HPDE6-E6E7 (cell line): Measurements from ENCODE around the gene PADI2.
"Not testable (repeated sequence)": the region's sequence is repeated elsewhere in the genome, so short reads cannot be mapped to it uniquely, and the experiment has no call there.

Experiments used
- DNase-seq: peaks from one replicate; pipeline ENCODE4 v3.0.0; 2011; ENCODE audit warnings: missing footprints; ENCODE audit errors: extremely low spot score

Gene PADI2

DNA sequence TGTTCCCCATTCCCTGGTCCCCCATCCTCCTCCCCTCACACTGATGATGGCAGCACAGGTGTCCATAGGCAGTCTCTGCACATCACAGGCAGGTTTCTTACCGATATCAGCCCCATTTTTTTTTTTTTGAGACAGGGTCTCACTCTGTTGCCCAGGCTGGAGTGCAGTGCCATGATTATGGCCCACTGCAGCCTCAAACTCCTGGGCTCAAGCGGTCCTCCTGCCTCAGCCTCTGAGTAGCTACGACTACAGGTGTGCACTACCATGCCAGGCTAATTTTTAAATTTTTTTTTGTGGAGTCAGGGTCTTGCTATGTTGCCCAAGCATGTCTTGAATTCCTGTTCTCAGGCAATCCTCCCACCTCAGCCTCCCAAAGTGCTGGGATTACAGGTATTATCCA, 36.5 kb downstream of the PADI2 start:
- DNase-seq: no peak

DNA sequence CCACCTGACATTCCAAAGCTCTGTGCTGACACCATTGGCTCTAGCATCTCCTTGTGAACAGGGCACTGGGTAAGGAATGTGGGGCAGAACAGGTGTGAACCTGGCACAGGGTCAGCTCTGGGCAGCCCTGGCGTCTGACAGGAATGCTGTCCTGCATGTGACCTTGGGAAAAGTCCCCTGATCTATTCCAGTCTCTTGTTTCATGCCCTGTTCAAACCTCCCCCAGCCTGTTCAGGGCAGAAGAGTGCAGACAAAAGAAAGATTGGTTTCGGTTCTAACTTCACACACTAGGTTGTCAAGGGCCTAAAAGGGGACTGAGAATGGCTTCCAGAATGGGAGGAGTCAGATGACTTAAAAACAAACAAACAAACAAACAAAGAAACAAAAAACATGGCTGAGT, 37.8 kb downstream of the PADI2 start:
- no peak for DNase-seq

DNA sequence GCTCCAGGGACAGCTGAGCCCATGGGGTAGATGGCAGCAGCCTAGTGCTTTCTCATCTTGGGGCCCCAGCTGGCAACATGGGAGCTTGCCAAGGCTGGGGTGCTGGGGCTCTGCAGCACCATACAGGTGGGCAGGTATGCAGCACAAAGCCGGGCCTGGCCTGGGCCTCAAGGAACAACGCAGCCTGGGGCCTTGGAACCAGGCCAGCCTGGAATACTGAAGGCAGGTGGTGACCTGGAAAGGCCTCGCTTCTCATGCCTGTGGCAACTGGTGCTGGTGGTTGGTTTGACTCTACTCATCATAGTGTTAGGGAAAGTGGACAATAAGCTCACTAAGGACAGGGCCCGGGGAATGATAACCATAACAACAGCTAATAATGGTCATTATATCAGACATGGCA, 38.4 kb downstream of the PADI2 start:
- no peak for DNase-seq

DNA sequence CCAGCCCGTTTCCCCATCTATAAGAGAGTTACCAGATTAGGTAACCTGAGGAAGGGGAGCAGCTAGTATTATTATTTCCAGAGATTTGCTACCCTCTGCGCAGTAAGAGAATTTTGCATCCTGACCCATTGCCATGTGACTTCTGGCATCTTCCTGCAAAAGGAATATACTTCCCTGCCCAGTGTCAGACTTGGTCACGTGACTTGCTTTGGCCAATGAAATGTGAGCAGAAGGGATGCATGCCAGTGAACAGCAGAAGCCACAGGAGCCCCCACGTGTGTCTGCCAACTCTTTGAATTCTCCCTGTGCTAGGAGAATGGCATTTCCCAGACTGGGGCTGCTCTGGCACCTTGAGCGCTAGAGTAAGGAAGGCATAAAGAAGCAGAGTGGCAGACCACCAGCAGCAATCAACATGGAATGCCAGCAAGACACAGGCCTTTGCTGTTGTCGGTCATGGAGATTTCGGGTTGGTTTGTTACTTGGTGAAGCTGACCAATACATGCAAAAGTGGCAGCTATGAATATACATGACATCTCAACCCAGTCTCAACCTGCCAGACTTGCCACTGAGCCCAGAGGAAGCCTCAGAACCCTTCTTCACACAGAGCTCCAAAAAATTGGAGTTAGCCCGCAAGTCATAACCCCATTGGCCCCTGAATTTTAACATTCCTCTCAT, 39.0 kb downstream of the PADI2 start:
- DNase-seq: no peak

DNA sequence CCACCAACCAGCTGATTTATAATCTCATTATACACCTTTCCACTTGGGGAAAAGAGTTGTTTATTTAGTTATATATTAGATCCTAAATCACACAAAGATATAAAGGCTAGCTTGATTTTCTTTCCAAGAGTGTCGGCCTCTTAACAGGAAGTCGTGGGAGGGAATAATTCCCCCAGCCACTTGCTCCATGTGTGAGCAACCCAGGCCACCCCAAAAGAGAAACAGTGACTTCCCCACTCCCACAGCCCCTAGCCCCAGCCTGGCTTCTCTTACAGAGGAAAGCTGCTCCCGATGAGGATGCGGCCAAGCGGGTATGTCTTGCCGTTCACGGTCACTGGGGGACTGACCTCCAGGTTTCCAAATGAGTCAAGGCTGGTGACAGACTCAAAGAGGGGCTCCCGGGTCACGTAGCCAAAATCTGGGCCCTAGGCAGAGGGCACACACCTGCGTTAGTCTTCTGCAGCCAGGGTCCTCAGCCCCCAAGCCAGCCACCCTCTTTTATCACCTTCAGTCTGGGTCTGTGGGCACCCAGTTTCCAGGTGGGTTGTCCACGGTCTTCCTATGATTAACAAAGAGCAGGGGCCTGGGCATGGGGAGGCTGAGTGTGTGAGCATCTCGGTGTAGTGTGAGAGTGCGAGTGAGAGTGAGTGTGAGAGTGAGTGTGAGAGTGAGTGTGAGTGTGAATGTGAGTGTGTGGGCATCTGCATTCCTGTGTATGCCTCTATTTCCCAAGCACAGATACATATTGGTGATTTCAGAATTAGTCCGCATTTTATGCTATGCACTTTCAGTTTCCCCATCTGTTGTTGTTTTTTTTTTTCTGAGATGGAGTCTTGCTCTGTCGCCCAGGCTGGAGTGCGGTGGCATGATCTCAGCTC, 40.0 kb downstream of the PADI2 start:
- no peak for DNase-seq

DNA sequence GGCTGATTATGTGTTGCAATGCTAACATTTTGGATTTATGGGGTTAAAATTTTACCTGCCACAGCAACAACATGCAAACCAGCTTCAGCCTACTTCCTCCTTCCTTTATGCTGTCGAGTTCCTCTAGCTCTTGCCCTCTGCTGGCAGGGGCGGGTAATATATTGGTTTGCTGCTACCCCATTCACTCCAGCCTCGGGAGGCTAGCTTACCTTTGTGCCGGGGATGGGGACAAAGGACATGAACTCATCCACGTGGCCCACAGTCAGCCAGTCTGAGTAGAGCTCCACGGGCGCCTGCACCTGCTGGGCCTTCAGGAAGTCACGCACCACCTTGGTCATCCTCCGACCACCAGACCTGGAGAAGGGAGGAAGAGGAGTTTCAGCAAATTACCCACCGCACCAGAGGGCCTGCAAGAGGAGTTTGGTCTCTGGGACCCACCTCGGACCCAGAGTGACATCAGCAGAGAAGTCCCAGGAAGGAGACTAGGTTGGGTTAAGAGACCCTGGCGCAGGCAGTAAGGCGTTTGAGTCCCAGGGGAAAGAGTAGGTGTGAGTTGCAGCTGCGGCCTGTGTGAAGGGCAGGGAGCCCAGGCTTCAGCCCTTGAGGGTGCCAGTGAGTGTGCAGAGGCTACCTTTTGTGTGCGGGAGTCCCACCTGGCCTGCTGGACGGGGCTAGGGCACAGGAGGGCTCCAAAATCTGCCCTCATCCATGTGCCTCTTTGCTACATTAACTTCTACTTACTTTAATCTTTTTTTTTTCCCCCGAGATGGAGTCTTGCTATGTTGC, 43.6 kb downstream of the PADI2 start:
- peak; percentile 64 for DNase-seq

DNA sequence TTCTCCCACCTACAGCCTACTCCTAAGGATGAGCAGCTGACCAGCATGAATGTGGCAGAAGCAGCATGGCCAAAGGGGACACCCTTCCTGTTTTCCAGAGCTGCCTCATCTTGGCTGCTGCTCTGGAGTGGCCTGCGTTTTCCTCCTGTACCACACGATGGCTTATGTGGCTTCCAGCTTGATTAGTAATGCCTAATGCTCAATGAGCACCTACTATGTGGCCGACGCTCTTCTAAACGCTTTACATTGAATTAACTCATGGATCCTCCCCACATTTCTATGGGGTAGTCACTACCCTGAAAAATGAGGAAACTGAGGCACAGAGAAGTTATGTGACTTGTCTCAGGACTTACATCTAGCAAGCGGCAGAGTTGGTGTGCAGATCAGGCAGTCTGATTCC, 47.5 kb downstream of the PADI2 start:
- no peak for DNase-seq

DNA sequence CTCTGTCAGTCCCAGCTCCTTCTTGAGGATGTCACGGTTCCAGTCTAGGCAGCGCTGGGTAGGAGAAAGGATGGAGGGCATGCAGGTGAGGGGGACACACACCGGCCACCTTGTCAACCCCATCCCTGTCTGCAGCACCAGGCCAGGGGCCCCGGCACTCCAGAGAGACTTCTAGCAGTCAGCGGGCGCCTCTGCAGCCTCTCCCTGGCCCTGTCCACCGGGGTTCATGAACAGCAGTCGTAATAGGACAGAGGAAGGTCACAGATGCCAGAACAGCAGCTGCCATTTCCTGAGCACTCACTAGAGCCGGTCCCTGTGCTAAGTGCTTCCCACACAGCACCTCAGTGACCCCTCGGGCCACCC, 49.1 kb downstream of the PADI2 start:
- no peak for DNase-seq

DNA sequence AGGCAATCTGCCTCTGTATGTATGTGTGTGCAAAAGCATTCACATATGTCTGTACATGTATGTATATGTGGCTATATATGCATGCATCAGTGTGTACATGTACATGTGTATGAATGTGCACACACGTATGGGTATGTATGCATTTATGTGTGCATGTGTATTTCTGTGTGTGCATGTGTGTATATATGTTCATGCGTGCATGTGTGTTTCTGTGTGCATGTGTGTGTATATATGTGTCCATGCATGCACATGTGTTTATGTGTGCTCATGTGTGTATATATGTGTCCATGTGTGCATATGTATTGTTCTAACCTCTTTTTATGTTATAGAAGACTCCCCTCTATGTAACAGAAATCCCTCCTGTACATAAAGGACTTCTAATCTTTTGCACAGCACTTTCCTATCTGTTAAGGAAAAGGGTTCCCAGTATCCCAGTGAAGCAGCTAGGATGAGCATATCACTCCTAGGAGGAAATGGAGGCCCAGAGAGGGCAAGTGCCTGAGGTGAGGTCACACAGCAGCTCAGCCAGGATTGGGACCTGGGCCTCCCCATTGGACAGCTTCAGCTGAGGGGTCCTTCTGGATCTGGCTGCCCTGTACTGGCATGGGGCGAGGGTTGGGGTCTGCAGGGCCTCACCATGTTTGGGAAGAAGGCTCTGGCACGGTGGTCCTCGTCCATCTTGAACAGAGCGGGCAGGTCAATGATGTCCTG, 49.6 kb downstream of the PADI2 start:
- DNase-seq: no peak

DNA sequence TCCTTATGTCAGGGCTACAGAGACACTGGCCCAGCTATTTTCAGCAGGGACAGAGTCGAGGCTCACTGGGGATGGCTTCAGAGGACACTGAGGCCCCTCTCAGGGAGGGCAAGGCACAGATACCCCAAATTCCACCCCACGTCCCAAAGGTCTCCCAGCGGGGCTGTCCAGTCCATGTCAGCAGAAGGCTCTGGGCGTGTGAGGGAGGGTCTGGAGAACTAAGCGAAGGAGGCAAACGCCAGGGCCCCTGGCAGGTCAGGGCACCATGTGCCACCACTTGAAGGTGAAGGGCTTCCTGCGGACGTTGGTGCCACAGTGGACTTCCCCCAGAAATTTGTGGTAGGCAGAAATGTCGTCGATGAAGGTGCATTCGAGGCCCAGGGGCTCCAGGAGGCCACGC, 50.5 kb downstream of the PADI2 start:
- no peak for DNase-seq

DNA sequence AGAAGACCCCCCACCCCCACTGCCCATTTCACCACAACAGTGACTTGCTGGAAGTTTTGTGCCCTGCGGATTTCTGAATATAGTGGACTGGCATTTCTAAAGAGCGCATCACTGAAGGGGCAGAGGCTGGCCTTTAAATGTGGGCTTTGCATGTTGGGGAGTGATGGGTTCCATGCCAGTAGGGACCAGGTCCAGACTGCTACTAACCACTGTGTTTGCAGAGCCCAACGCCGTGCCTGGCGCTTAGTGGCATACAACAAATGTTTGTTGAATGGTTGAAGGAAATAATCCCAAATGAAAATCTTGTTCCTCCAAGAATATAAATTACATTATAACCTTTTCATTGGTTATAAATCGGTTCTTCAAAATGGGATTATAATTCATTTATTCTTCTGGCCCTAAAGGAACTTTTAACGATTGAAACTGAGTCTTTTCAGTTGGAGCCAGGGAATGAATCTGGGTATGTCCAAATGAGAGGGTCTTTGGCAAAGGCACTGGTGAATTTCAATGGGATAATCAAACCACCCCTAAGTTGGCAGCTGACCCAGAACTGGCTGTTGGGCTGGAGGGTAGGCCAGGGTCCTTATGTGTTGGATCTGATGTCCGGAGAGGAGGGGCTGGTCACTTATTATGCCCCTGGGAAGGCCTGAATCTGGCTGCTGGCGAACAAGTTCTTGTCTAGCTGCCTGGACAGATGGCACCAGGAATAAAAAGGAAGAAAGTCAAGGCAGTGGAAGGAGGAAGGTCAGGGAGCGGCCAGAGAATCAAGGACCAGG, 51.6 kb downstream of the PADI2 start:
- no peak for DNase-seq

DNA sequence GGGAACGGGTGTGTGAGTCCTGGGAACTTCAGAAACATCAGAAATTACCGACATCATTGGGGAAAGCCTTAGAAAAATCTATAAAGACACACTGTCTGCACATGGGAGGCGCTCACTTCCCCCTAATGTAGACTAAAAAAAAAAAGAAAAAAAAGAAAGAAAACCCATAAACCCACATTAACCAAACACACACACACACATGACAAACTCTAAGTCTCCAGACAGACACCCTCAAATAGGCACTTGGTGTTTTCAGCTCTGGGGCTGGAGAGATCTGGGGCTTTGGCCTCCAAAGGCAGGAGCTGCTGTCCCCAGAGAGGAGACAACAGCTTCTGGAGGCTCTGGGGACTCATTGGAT, 52.2 kb downstream of the PADI2 start:
- no peak for DNase-seq

DNA sequence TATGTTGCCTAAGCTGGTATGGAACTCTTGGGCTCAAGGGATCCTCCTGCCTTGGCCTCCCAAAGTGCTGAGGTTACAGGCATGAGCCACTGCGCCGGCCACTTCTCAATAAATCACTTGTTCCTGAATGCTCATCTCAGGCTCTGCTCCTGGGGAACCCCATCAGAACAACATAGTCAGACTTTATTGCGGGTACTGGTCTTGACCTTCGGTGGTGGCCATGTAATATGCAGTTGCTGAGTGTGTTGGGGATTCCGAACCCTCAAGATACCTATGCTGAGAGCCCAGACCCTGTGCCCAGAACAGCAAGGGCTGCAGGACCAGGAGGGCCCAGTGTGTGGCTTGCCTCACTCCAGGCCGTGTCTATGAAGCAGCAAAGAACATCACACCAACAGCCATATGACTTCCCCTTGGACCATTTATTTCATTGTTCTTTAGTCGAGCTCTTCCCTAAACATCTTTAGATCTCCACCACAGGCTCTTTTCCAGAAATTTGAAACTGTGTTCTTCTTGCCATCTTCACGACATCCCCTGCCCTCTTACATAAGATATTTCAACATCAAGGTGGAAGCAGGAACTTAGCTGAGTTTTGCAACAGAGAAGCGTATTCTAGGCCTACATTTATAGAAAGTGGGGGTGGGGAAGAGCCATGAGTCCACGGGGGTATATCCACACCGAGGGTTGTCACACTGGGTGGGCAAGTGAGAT, 52.7 kb downstream of the PADI2 start:
- DNase-seq: no peak

DNA sequence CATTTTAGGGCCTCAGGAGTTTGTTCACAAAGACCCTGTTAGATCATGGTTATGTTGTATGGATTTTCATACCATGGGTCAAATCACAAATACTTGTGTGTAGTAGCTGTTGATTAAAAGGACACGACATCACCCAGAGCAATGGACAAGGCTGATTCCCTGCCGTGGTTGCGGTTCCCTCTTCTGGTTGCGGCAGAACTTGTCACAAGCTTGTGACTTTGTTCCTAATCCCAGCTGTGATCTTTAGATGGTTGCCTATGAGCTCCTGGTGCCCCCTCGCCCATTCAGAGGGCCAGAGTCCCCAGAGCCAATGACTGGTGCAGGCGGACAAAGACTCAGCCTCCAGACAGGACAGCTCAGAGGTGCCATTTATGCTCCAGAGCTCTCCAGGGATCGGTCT, 53.6 kb downstream of the PADI2 start:
- DNase-seq: no peak

DNA sequence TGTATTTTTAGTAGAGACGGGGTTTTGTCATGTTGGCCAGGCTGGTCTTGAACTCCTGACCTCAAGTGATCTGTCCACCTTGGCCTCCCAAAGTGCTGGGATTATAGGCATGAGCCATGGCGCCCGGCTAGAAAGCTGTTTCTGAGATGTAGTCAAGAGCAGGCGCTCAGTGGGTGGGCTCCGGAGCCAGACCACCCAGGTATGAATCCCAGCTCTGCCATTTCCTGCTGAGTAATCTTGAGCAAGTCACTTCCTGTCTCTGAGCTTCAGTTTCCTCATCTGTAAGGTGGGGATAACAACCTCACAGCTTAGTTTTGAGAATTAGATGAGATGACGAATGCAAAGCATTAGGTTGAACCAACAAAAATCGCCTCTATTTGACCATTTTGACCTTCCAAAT, 56.5 kb downstream of the PADI2 start:
- DNase-seq: not testable (repeated sequence)

DNA sequence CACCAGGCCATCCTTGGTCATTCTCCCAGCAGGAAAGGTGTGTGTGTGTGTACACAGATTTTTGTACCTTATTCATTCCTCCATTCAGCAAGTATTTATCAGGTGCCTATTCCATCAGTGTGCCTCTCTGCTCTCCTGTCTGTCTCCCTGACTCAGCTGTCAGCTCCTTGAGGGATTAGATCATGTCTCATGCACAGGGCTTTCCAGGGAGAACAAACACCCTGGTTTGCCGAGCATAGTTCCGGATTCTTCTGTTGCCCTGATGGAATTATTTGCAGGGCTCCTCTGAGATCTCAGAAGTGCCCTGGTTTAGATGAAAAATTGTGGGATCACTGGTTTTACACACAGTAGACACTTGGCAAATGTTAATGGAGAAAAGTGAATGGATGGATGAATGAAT, 57.4 kb downstream of the PADI2 start:
- no peak for DNase-seq

DNA sequence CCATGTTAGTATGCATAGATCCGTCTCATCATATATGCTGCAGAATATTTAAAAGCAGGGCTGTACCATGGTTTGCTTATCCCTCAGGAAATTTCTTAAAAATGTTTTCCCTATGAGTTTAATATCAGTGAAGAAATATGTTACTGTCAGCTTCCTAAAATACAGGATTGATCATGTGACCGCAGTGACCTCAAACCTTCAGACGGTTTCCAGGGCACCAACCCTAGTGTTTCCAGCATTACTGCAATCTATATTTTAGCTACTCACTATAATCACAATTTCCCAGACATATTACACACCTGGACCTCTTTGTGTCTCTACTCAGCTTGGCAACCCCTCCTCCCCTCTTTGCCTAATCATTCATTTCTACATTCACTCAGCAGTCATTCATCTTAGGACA, 57.8 kb downstream of the PADI2 start:
- DNase-seq: no peak

DNA sequence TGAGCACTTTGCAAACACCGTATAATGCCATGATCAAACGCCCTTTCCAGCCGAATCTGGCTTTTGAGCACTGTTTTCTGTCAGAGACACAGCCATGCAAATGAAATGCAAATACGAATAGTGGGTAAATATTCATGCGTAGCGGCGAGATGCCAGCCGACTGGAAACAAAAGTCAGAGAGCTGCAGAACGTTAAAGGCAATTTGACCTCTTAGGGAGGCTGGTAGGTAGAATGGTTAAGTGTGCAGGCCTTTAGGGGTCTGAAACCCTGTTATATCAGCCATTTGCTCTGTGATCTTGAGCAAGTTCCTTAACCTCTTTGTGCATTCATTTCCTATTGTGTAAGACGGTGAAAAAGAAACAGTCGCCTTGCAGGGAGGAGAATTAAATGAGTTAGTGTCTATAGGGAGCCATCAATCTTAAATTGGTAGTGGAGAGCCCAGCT, 58.9 kb downstream of the PADI2 start:
- DNase-seq: no peak

DNA sequence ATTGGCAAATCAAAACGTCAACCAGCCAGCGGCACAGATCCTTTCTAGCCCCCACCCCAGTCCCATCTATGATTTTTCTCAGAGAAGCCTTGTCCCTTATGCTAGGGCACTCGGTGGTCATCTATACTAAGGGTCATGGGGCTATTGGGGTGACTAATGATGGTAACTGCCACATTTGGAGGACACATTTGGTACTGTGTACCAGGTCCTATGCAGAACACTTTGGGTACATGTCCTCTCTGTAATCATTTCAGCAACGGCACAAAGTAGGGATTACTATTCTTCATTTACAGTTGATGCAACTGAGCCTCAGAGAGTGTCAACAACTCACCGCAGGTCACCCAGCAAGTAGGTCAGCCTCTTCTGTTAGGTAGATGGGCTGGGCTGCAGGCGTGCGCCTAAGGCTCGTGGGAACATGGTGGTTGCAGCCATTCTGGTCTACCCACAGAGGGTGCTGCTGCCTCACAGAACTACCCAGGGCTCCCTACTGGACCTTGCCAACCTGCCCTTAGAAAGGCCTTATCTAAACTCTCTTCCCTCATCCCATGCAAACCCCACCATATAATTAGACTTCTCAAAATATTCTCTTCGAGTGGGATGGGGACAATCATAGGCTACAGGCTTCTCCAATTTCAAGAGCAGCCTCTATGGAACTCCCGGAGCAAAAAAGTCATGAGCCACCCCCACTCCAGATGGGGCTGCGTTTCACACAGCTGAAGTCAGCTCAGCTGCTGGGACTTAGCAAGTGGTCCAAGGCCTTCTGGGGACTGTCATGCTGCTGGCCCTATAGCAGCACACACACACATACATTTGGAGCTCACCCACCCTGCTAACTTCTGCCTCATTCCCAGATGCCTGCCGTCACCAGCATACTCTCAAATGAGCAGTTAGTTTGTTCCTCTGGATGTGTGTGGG, 59.6 kb downstream of the PADI2 start:
- peak; percentile 86 for DNase-seq

DNA sequence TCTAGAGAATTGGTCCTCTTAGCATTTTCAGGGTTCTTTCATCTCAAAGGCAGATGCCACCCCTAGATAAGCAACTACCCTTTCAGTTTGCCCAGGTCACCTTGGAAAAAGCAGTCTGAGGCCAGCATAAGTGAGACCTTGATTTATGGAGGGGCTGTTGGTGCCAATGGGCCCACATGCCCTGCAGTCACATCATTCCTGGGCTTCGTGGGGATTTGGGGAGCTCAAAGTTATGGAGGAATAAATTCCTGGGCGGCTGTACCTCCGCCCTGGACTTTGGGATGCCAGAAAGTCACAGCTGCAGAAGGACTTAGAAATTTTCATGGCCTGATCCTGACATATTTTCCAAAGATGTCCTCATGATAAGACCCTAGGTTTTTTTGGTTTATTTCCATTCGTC, 62.7 kb downstream of the PADI2 start:
- no peak for DNase-seq
